Loucy (cell line): ENCODE measurements around the gene APCDD1.

Experiments used
- H2AFZ ChIP-seq: fragments of 200-600 bp; sonication (generic); 2 replicates; pipeline ENCODE4 v1.6.0; 2016; ENCODE audit warnings: antibody characterized with exemption, mild to moderate bottlenecking, low read length, moderate library complexity
- H3F3A ChIP-seq: fragments of 200-600 bp; 2 replicates; pipeline ENCODE4 v1.6.0; 2016; ENCODE audit warnings: antibody characterized with exemption, low read depth, mild to moderate bottlenecking
- H3K27me3 ChIP-seq: fragments of 200-600 bp; sonication (generic); 2 replicates; pipeline ENCODE4 v1.6.1; 2014; ENCODE audit warnings: low read length, mild to moderate bottlenecking; ENCODE audit not compliant: insufficient read depth, poor library complexity, severe bottlenecking
- H3K36me3 ChIP-seq: fragments of 200-600 bp; sonication (generic); 2 replicates; pipeline ENCODE4 v1.6.1; 2016; ENCODE audit warnings: low read length; ENCODE audit not compliant: insufficient read depth
- H3K4me1 ChIP-seq: fragments of 200-600 bp; sonication (generic); 2 replicates; pipeline ENCODE4 v1.5.1; 2014; ENCODE audit warnings: low read length, mild to moderate bottlenecking; ENCODE audit not compliant: insufficient read depth, poor library complexity, severe bottlenecking
- H3K4me2 ChIP-seq: fragments of 200-600 bp; sonication (generic); 2 replicates; pipeline ENCODE4 v1.6.0; 2014; ENCODE audit warnings: antibody characterized with exemption, low read length, low read depth, mild to moderate bottlenecking; ENCODE audit not compliant: poor library complexity, severe bottlenecking
- H3K4me3 ChIP-seq: fragments of 200-600 bp; sonication (generic); 2 replicates; pipeline ENCODE4 v1.5.1; 2014; ENCODE audit warnings: low read length, mild to moderate bottlenecking, mixed read lengths; ENCODE audit not compliant: poor library complexity, severe bottlenecking
- H3K79me2 ChIP-seq: fragments of 200-600 bp; sonication (generic); 2 replicates; pipeline ENCODE4 v1.6.1; 2014; ENCODE audit warnings: low read length; ENCODE audit not compliant: insufficient read depth
- H3K9ac ChIP-seq: fragments of 200-600 bp; sonication (generic); 2 replicates; pipeline ENCODE4 v1.6.0; 2014; ENCODE audit warnings: mild to moderate bottlenecking, low read depth, low read length, moderate library complexity; ENCODE audit not compliant: poor library complexity, severe bottlenecking
- H3K9me2 ChIP-seq: fragments of 200-600 bp; sonication (generic); replicated peaks from 2 replicates; pipeline ENCODE4 v1.6.1; 2016; ENCODE audit warnings: low read depth, low read length, mixed read lengths
- H3K9me3 ChIP-seq: fragments of 200-600 bp; sonication (generic); 2 replicates; pipeline ENCODE4 v1.6.1; 2014; ENCODE audit warnings: mild to moderate bottlenecking, antibody characterized with exemption, low read length, low read depth; ENCODE audit not compliant: insufficient read depth
- H4K20me1 ChIP-seq: fragments of 200-600 bp; sonication (generic); 2 replicates; pipeline ENCODE4 v1.6.0; 2014; ENCODE audit warnings: antibody characterized with exemption, low read length, mild to moderate bottlenecking; ENCODE audit not compliant: insufficient read depth, poor library complexity, severe bottlenecking
- EZH2phosphoT487 ChIP-seq: fragments of 200-600 bp; IDR thresholded peaks from 2 replicates; pipeline ENCODE4 v1.6.1; 2018; ENCODE audit warnings: antibody characterized with exemption, mild to moderate bottlenecking, moderate library complexity, borderline replicate concordance
- TF ChIP-seq, protein P1 (sequence below): fragments of 200-600 bp; sonication (generic); conservative IDR thresholded peaks from 2 replicates; pipeline ENCODE4 v1.5.1; 2014; ENCODE audit warnings: mild to moderate bottlenecking, antibody characterized with exemption, low read length

The APCDD1 gene

DNA sequence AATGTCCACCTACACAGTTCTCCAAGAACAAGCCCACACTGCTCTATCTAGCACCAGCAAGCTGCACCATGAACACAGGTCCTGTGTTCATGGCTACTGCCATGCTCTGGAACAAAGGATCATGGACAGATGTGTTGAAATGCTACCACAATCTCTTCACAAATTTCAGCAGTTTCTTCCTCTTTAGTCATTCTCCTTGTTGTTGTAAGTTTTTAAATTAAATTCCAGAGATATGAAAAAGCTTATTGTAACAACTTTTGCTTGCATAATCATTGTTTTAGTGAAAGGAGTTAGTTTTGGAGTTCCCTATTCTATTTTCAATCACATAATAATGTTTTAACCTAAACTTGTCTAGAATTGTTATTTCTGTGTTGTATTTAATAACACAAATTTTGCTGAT lies 54.2 kb downstream of the APCDD1 start:
- Histone ChIP-seq H2AFZ (no peak overlapping the region), H3K9ac (no peak overlapping the region), H3K4me3 (no peak overlapping the region), H3K79me2 (no peaks in the 10 kb centered on the region), H3K4me2 (no peak overlapping the region), H3K9me2 (no peaks in the 10 kb centered on the region), H3K9me3 (peaks cover 6% of the 10 kb centered on the region; the same call in 1 of the 2 replicates), H3F3A (no peaks in the 10 kb centered on the region), H3K36me3 (no peaks in the 10 kb centered on the region), H3K4me1 (no peaks in the 10 kb centered on the region), H4K20me1 (no peaks in the 10 kb centered on the region), H3K27me3 (no peaks in the 10 kb centered on the region)
- TF ChIP-seq, protein P1, sequence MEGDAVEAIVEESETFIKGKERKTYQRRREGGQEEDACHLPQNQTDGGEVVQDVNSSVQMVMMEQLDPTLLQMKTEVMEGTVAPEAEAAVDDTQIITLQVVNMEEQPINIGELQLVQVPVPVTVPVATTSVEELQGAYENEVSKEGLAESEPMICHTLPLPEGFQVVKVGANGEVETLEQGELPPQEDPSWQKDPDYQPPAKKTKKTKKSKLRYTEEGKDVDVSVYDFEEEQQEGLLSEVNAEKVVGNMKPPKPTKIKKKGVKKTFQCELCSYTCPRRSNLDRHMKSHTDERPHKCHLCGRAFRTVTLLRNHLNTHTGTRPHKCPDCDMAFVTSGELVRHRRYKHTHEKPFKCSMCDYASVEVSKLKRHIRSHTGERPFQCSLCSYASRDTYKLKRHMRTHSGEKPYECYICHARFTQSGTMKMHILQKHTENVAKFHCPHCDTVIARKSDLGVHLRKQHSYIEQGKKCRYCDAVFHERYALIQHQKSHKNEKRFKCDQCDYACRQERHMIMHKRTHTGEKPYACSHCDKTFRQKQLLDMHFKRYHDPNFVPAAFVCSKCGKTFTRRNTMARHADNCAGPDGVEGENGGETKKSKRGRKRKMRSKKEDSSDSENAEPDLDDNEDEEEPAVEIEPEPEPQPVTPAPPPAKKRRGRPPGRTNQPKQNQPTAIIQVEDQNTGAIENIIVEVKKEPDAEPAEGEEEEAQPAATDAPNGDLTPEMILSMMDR, result no peak
- TF ChIP-seq EZH2phosphoT487, result no peak

DNA sequence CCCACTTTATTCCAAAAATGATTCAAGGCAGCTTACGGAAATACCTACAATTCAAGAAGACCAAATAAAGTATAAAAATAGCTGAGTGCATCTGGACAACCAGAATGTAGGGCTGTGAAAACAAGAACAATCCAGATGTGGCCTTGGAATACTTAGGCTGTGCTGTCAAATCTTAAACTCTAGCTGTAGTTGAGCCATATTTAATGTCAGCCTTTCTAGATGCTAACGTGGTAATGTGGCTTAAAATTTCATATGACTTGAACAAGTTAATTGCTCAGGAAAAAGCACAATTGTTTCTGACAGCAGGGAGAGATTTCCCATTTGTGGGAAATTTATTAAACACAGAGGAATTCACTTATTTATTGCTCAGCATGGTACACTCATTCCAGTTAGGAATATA lies 56.8 kb downstream of the APCDD1 start:
- Histone ChIP-seq H2AFZ (no peak overlapping the region), H3K4me3 (no peak overlapping the region), H3K9ac (no peak overlapping the region), H3K4me1 (no peaks in the 10 kb centered on the region), H4K20me1 (no peaks in the 10 kb centered on the region), H3K9me2 (no peaks in the 10 kb centered on the region), H3K27me3 (no peaks in the 10 kb centered on the region), H3F3A (no peaks in the 10 kb centered on the region), H3K79me2 (no peaks in the 10 kb centered on the region), H3K4me2 (no peak overlapping the region), H3K9me3 (0 out of 2 replicates have a peak, but pooled peaks cover 6% of the 10 kb centered on the region), H3K36me3 (no peaks in the 10 kb centered on the region)
- no peak for TF ChIP-seq EZH2phosphoT487
- TF ChIP-seq, protein P1, result no peak

DNA sequence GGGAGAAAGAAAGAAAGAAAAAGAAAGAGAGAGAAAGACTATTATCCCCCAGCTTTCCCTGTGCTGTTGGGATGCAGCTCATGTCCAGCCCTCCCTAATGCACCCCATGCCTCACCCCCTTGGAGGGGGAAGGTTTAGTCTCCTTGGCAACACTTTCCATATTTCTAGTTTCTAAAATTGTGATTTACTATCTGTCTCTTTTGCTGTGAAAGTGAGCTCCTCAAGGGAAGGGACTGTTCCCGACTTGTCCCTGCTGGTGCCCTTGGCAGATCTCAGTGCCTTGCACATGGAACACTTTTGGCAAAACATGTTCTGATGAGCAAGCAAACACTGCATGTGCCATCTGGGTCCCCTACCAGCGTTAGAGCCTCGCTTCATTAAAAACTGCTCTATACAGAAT lies 59.6 kb downstream of the APCDD1 start:
- H4K20me1 ChIP-seq, result no peaks in the 10 kb centered on the region
- no peaks in the 10 kb centered on the region for H3F3A ChIP-seq
- no peaks in the 10 kb centered on the region for H3K79me2 ChIP-seq
- H3K36me3 ChIP-seq, result no peaks in the 10 kb centered on the region
- no peak overlapping the region for H3K9ac ChIP-seq
- no peak overlapping the region for H3K4me2 ChIP-seq
- H3K4me1 ChIP-seq, result peaks cover 7% of the 10 kb centered on the region
- no peaks in the 10 kb centered on the region for H3K9me2 ChIP-seq
- H3K9me3 ChIP-seq, result no peaks in the 10 kb centered on the region
- H2AFZ ChIP-seq, result no peak overlapping the region
- H3K4me3 ChIP-seq, result no peak overlapping the region
- TF ChIP-seq, protein P1, result no peak
- TF ChIP-seq EZH2phosphoT487, result no peak
- H3K27me3 ChIP-seq, result no peaks in the 10 kb centered on the region
